NCI-H774 (cell line): ENCODE measurements around the gene DTX2.
"Not testable (repeated sequence)": the region's sequence is repeated elsewhere in the genome, so short reads cannot be mapped to it uniquely, and the experiment has no call there.

ENCODE experiments used
- DNase-seq: peaks from one replicate; lab custom pipeline; 2025; lab: John Stamatoyannopoulos, UW

Gene DTX2

DNA sequence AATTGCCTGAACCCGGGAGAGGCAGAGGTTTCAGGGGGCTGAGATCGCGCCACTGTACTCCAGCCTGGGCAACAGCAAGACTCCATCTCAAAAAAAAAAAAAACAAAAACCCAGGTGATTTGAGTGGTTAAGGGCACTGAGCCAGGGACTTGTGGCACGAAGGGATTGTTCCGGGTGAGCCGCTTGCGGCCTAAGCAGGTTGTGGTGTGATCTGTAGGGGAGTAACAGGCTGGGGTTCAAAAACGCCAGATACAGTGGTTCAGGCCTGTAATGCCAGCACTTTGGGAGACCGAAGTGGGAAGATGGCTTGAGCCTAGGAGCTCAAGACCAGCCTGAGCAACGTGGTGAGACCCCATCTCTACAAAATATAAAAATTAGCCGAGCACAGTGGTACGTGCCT, 17.7 kb upstream of the DTX2 start:
- DNase-seq = peak; percentile 6

DNA sequence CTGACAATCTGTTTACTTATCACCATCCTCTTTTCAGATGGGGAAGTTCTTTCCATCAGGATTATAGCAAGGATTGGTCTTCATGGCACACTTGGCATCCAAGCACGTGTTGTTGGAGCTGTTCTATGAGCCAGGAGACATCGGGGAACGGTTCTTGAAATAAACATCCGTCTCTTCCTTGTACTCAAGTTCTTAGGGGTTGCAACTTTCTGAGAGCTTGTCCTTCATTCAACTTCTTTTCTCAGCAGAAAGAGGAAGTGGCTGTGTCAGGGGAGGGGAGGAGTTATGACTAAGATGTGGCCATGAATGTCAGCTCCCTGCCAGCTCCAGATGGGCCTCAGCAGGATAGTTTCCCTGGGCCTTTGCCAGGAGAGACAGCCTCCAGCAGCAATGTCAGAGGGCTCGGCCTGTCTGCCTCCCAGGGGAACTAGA, 15.9 kb upstream of the DTX2 start:
- DNase-seq = not testable (repeated sequence)

DNA sequence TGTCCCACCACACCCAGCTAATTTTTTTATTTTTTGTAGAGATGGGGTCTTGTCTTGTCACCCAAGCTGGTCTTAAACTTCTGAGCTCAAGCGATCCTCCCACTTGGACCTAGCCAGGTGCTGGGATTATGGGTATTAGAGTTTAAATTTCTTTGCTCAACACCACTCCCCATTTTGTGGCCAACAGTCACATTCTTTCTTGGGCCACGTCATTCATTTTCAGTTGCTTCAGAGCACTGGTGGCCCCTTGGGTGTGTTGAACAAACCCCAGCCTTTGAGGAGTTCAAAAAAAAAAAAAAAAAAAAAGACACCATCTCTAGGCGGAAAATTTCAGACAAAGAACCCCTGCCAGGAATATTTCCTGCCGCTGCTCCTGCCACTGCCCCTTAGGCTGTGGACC, 4.5 kb upstream of the DTX2 start:
- not testable (repeated sequence) for DNase-seq

DNA sequence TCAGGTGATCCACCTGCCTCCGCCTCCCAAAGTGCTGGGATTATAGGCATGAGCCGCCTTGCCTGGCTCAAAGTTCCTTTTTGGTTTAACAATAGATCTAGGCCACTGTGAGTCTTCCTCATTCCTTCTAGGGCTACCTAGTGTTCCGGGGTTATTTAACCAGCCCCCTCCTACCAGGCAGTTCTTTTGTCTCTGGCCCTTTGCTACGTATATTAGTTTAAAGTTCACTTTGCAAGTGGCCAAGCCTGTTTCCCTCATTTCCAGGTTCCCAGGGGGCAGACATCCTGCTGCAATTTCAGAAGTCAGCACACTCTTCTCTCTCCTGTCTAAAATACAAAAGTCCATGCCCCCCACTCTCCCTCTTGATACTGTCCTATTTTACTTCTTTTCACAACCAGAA, 3.0 kb upstream of the DTX2 start:
- not testable (repeated sequence) for DNase-seq

DNA sequence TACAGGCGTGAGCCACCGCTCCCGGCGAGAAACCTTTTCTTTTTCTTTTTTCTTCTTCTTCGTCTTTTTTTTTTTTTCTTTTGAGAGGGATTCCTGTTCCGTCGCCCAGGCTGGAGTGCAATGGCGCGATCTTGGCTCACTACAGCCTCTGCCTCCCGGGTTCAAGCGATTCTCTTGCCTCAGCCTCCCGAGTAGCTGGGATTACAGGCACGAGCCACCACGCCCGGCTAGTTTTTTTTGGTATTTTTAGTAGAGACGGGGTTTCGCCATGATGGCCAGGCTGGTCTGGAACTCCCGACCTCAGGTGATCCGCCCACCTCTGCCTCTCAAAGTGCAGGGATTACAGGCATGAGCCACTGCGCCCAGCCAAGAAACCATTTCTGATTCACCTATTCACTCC, 742 bp upstream of the DTX2 start:
- DNase-seq = not testable (repeated sequence)

DNA sequence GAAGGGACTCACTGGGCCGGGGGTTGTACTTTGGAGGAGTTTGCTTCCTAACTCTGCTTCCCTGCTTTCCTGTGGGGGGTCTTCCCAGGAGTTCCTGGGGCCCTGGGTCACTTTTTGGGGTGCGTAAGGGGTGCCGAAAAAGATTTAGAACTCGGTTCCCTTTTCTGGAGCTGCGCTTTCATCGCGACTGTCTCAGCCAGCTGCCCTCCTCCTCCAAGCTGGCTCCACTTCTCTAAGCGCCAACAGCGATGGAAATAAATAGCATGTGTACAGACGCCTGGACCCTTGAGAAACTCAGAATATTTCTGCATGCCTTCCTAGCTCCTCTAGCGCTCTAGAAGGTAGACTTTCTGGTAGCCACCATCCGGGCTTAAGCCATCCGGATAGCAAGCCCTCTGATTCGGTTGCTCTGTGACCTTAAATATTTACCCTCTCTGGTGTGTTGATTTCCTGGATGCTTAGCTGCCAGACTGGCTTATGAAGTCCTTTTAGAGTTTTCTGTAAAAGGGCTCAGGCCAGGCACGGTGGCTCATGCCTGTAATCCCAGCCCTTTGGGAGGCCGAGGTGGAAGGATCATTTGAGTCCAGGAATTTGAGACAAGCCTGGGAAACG, 868 bp downstream of the DTX2 start:
- DNase-seq = not testable (repeated sequence)

DNA sequence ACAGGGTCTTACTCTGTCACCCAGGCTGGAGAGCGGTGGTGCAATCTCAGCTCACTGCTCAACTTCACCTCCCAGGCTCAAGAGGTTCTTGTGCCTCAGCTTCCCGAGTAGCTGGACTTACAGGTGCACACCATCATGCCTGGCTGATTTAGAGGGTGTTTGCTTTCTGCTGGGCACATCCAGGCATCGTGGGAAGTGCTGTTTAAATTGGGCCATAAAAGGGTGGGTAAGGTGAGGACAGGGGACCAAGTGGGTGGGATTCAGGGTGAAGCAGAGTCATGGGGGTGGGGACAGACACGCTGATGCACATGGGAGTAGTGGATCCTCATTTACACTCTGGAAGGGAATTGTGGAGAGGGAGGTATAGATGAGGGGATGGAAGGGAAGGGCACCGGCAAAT, 3.5 kb downstream of the DTX2 start:
- DNase-seq = not testable (repeated sequence)

DNA sequence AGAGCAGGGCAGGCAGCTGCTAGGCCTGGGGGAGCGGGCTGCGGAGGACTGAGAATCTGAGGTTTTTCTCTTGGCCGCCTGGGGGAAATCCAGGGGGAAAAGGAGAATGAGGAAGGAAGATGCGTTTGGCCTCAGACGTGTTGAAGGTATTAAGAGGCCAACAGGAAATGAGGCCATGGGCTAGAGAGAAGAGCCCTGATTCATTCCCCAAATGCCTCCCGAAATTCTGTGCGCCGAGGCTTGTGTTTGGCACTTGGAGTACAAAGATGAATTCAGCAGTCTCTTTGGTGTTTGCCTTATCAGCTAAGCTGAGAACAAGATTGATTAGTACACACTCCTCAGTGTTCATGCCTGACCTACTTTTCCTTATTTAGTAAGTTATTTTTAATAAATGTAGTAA, 4.4 kb downstream of the DTX2 start:
- DNase-seq = not testable (repeated sequence)

DNA sequence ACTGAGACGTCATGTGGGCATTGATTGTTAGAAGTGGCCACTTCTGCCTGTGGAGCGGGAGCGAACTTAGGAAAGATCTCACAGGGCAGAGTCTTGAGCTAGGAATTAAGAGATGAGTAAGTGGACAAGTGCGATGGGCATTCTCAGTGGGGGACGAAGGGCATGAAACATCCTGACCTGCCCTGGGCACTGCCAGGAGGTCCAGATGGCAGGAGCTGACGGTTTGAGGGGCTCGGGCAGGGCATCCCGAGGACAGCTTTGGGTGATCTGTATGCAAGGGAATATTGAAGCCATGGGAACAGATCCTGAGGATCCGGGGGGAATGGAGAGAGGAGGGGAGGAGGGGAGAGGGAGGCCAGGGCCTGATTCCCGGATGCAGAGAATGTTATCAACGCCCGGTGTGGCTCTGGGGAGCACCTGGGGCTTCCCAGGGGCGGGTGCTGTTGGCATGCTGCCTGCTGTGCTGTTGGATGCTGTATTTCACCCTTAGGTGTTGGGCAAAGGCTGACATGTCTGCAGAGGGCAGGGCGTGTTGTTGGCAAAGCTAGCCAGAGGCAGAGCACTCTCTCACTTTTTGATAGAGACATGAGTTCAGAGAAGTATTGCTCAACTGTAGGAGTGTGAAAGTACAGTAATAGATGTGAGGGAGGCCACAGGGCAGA, 6.4 kb downstream of the DTX2 start:
- DNase-seq = not testable (repeated sequence)

DNA sequence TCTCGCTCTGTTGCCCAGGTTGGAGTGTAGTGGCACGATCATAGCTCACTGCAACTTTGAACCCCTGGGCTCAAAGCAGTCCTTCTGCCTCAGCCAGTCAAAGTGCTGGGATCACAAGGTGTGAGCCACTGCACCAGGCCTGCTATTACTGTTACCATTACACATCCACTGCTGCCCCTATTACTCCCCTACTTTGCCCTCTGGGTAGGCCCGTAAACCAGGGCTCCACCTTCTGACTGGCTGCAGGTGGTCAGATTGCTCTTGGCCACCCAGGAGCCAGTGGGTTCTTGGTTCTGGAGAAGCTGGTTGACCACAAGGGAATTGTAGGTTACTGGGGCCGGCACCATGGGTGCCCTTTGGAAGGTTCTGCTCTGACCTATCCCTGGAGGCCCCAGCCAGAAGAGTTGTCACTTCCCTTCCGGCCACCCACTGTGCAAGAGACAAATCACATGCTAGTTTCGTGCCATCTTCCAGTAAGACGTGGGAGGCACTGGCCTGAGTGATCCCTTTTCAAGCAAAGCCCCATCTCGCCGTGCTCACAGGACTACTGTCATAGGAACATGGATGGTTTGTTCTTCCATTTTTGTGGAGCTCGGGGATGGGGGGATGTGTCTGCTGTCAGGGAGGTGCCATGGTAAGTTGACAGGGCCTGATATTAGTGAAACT, 10.2 kb downstream of the DTX2 start:
- not testable (repeated sequence) for DNase-seq

DNA sequence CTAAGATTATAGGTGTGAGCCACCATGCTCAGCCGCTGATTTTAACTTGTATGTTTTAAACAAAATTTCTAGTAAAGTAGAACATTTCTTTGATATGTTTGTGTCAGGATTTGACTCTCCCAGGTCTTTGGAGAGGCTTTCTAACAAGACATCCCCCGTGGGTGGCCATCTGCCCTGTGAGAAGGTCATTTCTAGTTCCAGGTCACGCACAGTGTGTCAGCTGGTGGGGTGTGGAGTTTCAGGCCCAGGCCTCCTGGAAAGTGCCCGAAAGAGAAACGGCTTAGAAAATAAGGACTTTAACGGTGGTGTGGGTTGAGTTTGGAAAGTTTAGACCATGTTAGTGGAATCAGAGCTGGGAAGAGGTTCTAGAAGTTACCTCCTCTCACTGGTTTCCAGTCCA, 11.6 kb downstream of the DTX2 start:
- DNase-seq = not testable (repeated sequence)

DNA sequence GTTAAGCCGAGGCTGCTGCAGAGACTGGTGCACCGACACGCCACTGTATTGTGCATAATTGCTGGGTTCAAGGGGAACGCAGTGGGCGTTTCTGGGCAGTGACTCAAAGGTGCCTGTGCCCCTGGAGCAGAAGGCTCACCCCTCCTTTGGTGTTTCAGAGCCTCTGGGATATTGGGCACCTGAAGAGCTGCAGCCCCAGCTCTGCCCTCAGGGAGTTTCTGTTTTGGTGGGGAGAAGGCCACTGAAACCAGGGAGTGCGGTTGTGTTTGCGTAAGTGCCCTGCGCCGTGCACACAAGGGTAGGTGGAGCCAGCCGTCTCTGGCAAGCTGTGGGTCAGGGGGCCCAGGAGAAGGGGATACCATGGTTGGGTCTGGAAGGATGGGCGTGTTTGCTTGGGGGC, 14.8 kb downstream of the DTX2 start:
- DNase-seq = not testable (repeated sequence)

DNA sequence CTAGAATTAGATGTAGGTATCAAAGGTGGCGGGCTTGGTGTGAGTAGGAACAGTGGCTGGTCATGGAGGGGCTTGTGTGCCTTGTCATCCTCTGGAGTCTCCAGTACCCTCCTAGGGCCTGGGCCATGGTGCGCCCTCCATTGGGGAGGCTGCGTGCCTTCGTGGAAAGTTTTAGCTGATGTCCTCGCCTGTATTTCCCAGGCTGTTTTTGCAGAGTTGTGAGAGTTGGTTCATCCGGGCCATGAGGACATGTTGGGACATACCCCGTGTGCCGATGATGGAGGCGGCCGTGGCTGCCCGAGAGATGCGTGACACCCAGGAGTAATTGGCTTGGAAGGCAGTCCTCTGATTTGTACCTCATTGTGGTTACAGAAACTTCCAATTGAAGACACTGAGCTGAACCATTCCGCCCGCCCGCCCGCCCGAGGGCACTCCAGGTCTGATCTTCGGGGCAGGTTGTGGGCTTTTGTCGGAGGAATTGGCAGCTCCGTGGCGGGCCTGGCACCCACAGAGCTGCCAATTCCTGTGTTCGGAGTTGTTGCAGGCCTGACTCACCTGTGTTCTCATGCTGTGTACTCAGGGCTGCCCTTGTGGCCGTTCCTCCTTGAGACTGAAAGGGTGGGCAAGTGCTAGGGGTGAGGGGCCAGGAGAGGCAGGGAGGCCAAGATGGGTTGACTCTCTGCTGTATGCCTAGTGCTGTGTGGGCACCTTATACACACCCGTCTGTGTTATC, 15.4 kb downstream of the DTX2 start:
- DNase-seq = not testable (repeated sequence)

DNA sequence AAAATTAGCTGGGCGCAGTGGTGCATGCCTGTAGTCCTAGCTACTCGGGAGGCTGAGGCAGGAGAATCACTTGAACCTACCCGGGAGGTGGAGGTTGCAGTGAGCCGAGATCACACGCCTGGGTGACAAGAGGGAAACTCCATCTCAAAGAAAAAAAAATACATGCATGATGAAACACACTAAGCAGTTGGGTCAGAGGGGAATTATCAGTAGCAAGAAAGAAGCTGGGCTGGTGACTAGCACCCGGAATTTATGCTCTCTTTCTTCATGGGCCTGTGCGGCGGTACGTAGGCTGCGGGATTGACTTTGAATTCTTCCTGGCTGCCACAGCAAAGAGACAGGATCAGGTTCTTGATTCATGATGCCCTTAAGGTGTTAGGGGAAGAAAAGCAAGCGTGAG, 18.1 kb downstream of the DTX2 start:
- DNase-seq = not testable (repeated sequence)

DNA sequence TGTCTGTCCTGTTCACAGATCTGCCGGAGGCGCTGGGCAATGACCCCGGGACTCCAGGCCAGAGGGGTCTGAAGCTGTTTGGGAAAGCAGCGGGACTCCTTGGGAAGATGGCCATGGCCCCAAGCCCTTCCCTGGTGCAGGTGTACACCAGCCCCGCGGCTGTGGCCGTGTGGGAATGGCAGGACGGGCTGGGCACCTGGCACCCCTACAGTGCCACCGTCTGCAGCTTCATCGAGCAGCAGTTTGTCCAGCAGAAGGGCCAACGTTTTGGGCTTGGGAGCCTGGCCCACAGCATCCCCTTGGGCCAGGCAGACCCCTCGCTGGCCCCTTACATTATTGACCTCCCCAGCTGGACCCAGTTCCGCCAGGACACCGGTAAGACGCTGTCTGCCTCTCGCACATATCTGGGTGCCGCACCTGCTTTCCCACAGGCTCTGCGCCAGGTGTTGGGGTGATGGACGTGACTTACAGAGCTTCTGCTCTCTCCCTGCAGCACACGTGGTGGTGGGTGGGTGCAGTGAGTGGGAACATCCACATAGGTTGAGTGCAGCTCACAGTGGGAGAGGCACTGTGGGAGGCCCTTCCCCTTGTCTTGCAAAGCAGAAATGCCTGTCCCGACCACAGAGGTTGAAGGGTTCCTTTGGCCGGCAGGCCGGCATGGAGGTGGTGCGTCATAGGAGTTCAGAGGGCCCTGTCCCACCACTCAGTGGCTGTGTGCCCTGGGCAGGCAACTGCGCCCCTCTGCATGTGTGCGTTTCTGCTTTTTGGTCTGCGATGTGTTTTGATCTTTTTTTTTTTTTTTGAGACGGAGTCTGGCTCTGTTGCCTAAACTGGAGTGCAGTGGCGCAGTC, 19.1 kb downstream of the DTX2 start:
- not testable (repeated sequence) for DNase-seq

DNA sequence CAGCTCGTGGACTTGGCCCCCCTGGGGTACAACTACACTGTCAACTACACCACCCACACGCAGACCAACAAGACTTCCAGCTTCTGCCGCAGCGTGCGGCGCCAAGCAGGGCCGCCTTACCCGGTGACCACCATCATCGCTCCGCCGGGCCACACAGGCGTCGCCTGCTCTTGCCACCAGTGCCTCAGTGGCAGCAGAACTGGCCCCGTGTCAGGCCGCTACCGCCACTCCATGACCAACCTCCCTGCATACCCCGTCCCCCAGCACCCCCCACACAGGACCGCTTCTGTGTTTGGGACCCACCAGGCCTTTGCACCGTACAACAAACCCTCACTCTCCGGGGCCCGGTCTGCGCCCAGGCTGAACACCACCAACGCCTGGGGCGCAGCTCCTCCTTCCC, 21.2 kb downstream of the DTX2 start:
- not testable (repeated sequence) for DNase-seq

DNA sequence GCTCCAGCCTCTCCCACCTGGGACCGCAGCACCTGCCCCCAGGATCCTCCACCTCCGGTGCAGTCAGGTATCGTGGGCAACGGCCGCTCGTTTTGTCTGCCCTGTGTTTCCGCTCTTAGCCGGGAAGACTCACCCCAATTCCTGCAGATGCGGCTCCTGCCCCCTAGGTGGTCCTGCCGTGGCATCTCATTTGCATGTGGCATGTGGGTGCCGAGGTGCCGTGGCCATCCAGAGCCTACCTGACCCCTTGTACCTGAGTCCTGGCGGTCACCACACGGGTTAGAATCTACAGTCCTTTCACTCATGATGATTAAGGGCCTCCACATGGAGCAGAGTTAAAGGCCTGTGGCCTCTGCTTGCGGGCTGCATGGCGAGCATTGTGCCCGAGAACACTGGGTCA, 21.6 kb downstream of the DTX2 start:
- DNase-seq = not testable (repeated sequence)

DNA sequence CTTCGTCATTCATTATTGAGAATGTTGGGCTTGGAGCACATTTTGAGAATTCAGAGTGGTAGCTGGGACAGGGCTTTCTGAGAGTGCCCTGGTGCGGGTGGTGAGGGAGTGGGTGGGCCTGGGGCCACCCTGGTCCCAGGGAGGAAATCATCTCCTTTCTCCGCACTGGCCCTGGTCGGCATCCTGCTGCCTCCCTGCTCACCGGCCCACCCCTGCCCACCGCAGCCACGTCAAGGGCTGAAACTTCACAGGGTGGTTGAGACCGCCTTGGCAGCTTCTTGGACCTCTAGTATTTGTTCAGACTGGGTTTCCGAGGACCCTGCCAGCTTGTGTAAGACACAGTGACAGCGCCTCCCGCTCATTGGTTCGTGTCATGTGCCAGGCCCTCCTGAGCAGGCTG, 22.9 kb downstream of the DTX2 start:
- DNase-seq = not testable (repeated sequence)

DNA sequence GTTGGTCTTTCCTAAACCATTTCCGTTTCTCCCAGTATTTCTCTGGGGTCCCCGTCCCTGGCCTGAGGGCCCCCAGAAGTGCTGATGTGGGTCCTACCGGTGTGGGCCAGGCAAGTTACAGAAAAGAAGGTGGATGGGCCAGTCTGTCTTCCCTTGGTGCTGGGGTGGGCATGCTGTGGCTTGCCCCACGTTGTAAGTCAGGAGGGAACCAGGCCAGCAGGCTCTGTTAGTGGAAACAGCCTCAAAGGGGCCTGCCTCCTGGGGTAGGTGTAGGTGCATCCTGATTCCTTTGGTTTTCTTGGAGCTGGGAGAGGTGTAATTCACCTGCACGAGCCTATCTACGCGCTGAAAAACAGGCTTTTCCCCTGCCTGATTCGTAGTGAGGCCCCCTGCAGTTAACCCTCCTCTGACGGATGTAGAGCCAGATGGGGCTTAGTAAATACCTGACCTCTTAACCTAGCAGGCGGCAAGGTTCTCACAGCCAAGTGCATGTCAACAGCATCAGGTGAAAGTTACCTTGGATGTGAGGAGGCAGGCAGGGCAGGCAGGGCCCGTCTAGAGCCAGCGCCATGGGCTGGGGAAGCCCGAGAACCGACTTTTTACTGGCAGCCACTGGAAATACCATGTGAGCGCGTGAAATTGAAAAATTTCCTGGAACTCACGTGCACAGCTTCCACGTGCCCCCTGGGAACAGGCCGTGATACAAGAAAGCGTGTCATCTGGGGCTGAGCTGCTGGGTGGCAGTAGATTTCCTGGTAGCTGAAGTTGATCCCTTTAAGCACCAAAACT, 24.5 kb downstream of the DTX2 start:
- DNase-seq = not testable (repeated sequence)

DNA sequence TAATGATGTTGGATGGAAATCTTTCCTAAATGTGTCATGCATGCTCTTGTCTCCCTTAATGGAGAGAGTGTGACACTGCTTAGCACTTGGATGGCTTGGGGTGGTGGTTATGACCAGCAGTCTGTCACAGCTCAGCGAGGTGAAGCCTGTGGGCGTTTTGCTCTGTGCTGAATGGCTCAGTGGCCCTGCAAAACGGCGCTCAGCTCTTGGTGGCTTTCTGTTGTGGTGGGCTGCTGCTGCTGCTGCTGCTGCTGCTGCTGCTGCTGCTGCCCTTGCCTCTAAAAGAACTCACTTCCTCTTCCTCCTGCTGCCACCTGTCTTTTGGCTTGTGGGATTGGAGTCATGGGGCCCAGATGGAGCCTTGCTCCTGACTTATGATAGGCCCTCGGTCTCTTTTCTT, 25.1 kb downstream of the DTX2 start:
- not testable (repeated sequence) for DNase-seq

DNA sequence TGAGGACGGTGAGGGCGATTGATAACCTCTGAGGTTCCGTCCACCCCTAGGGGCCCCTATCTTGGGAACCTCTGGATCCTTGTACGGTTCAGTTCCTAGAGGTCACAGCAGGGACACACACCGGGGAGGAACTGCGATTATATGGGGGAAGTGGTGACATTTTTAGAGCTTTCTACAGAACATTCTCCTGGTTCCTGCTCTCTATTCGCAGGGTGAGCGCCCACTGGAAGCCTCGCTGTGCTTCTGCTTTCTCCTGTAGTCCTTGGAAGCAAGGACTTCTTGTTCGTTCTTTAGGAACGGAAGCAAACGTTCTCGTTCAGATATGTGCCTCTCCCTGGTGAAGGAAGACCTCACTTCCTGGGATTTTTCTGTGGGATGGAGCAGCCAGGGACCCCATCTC, 26.5 kb downstream of the DTX2 start:
- DNase-seq = not testable (repeated sequence)
